DOHH2 (cell line): ENCODE data around the gene FGGY.

Experiments used
- CTCF ChIP-seq: fragments of 200-600 bp; sonication (generic); IDR thresholded peaks from one replicate; pipeline ENCODE4 v1.5.1; 2014; ENCODE audit warnings: antibody characterized with exemption, mild to moderate bottlenecking, low read depth, low read length; ENCODE audit not compliant: poor library complexity, severe bottlenecking
- EZH2phosphoT487 ChIP-seq: fragments of 200-600 bp; sonication (generic); IDR thresholded peaks from 2 replicates; pipeline ENCODE4 v1.6.1; 2017; ENCODE audit warnings: borderline replicate concordance, mild to moderate bottlenecking, antibody characterized with exemption, low read length, moderate library complexity, mixed read lengths

- TF ChIP-seq CTCF (no peak), EZH2phosphoT487 (no peak)
Observed at GRCh38 chr1:59609245-59609644, 312.4 kb downstream of the FGGY start.
